ENCODE measurements around the gene RORB.

The RORB gene

DNA sequence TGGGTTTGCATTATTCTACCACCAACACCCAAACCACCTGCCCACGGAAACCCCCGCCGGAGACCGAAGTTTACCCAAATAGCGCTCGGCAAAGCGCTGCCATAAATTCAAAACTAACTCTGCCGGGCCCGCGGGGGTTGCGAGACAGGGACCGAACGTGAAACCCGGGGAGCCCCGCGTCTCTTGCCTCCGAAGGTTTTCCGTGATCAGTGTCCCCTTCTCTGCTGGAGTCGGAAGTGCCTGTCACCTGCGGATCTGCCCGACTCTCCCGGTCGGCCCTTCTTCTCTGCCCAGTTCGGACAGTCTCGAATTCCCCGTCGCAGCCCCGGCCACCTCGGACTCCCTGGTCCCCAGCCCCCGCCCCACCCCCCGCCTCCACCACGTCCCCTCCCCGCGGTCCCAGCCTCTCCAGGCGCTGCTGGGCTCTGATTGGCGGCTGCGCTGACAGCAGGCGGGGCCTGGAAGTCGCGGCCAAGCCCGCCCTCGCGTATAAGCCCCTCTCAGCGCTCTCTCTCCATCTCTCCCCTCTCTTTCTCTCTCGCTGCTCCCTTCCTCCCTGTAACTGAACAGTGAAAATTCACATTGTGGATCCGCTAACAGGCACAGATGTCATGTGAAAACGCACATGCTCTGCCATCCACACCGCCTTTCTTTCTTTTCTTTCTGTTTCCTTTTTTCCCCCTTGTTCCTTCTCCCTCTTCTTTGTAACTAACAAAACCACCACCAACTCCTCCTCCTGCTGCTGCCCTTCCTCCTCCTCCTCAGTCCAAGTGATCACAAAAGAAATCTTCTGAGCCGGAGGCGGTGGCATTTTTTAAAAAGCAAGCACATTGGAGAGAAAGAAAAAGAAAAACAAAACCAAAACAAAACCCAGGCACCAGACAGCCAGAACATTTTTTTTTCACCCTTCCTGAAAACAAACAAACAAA is at the start of gene RORB:
Gene RORB (plus strand): TSS at position 517 of the 929 bp plus-strand sequence. CDS start 642 bp downstream, outside the sequence.
- DNase-seq (ENCODE audit: low read depth in 4 of 4, low spot score in 1 of 4): no peak

DNA sequence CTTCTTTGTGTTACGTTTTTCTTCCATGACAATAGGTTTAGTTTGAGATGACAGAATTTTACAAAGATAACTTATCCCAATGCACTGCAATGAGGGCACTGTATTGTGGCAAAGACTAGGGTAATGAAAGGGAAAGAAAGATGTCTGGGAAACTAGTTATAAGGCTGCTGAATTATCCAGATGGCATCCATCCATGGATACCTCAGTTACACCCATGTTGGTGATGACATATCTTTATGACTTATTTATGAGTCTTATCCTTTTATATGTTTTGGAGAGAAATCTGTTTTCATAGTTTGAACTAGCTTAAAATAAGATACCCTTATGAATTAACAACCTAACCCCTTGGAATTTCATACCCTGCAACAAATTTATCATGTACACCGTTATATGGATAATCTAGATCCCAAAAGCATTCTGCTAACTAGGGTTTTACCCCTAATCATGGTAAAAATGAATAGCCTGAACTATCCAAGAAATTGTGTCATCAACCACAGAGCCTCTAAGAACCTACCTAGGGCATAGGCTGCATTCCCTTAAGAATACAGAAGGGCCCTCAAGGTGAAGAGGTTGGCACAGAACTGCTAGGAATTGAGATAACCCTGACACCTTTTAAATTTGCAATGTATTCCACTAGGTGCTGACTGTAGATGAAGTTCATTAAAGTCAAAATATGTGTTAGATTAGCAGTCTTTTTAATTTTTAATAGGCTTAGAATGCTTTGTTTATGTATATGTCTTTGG is 49.5 kb upstream of the RORB start:
- no peak for DNase-seq (ENCODE audit: low read depth in 4 of 4, low spot score in 1 of 4)

DNA sequence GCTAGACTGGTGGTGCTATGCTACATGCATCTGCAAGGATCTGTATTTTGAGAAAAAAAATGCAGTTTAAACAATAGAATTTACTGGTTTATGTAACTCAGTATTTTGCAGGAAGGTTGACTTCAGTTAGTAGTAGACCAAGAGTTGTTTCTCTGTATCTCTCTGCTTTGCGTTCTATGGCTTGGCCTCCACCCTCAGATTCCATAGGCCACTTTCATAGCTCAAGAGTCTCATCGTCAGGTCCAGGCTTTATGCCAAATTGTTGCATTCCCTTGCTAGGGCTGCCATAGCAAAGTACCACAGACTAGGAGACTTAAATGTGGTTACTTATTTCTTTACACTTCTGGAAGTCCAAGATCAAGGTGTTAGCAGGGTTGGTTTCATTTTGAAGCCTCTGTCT is 48.1 kb upstream of the RORB start:
- no peak for DNase-seq (ENCODE audit: low read depth in 4 of 4, low spot score in 1 of 4)

DNA sequence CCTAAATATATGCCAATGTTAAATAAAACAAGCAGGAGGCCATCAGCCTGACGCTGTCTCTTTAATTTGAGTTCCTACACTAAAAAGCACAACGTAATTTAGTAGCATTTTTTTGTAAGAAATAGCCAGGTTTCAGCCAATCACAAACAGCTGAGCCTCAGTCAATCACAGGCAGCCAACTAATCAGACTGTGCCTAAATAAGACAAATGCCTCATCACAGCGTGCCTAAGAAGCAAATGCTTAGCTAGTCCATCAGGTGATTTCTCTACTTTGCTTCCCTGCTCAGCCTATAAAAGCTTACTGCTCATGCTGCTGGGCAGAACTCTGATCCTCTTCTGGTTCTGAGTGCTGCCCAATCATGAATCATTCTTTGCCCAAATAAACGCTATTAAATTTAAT is 38.3 kb upstream of the RORB start:
- DNase-seq (ENCODE audit: low read depth in 4 of 4, low spot score in 1 of 4): no peak

DNA sequence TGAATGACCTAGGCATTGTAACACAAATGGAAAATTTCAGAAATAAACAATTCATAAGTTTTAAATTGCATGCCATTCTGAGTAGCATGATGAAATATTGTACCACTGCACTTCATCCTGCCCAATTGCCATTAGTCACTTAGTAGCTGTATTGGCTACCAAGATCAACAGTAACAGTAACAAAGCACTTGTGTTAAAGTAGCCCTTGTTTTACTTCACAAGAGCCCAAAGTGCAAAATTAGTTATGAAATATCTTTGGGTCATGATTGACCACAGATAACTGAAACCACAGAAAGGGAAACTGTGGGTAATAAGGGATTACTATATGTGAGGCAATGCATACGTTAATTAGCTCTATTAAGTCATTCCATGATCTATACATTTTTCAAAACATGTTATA is 33.3 kb upstream of the RORB start:
- DNase-seq (ENCODE audit: low read depth in 4 of 4, low spot score in 1 of 4): no peak

DNA sequence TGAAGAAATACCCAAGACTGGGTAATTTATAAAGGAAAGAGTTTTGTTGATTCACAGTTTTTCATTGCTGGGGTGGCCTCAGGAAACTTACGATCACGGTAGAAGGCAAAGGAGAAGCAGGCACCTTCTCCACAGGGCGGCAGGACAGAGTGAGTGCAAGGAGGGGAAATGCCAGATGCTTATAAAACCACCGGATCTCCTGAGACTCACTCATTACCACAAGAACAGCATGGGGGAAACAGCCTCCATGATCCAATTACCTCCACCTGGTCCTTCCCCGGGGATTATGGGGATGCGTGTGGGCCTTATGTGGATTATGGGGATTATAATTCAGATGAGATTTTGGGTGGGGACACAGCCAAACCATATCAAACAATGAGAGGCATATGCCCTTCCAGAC is 18.5 kb upstream of the RORB start:
- DNase-seq (ENCODE audit: low read depth in 4 of 4, low spot score in 1 of 4): no peak

DNA sequence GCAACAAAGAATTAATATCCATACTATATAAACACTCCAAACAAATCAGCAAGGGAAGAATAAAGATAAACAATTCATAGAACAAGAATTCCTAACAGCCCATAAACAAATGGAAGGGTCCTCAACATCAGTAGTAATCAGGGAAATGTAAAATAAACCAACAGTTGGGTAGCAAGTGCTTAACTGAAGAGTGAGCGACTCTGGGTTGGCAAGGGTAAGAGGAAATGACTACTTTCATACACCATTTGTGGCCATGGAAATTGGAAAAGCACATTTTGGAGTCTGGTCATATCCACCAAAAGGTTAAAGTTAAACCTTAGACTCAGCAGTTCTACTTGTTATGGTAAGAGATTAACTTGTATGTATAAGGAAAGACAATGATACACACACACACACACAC is 17.4 kb upstream of the RORB start:
- DNase-seq (ENCODE audit: low read depth in 4 of 4, low spot score in 1 of 4): no peak

DNA sequence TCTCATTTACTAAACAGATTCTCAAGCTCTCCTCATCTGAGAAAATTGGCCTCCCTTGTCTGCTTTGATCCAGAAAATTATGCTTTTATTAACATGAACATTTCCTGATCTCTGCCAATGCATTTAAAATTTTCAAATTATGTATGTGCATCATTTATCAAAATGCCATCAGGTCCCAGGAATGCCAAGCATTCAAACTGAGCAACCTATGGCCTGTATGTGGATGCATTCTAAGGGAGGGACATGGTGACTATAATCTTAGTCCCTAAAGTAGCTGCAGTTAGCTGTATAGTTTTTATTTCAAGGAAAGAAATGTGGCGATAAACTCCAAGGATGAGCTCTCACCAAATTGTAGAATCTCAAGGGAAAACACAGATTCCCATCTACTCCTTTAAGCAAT is 9.7 kb upstream of the RORB start:
- no peak for DNase-seq (ENCODE audit: low read depth in 4 of 4, low spot score in 1 of 4)

DNA sequence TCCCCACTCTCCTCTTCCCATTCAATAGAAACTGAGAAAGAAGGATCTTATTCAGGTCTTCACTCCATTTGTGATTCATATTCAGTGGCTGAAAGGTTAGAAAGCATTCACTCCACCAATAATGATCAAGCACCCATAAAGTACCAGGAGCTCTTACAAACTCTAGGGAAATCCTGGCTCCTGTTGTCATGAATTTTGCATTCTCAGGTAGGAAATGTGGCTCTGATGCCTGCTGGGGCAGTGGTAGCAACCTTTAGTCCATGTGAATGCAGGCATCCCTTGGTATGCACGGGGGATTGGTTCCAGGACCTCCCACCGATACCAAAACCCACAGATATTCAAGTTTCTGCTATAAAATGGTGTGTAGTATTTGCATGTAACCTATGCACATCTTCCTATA is 3.6 kb upstream of the RORB start:
- DNase-seq (ENCODE audit: low read depth in 4 of 4, low spot score in 1 of 4): no peak

DNA sequence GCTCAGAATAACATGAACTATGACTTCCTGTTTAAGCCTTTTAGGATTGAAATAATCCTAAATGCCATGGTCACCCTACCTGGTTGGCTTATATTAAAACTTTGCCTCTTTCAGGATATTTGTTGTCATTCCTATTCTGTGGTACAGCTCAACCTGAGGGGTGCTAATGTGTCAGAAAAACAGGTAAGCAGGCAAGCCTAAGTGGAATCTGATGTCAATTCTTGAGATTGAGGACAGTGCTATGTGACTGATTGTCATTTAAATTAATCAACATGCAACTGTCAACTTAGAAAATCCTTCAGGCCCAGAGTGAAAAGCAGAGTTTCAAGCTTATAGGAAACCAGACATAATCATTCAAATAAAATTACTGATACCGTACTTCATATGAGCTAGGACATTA is 2.6 kb upstream of the RORB start:
- DNase-seq (ENCODE audit: low read depth in 4 of 4, low spot score in 1 of 4): no peak

DNA sequence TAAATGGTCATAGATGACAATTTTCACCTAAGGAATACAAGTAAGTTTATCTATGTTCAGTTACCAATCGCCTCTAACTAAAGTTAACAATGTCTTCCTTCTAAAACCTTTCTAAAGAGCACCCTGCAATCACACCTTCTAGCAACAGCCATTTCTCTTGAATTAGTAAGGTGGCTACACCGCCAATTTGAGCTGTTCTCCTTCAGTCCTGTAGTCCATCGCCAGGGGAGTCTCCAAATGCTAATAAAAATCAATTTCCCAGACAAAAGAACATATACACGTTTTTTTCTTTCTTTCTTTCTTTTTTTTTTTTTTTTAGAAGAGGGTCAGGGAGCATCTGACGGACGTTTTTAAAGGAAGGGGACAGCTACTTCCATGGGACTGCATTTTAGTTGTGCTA is 729 bp upstream of the RORB start:
- no peak for DNase-seq (ENCODE audit: low read depth in 4 of 4, low spot score in 1 of 4)

DNA sequence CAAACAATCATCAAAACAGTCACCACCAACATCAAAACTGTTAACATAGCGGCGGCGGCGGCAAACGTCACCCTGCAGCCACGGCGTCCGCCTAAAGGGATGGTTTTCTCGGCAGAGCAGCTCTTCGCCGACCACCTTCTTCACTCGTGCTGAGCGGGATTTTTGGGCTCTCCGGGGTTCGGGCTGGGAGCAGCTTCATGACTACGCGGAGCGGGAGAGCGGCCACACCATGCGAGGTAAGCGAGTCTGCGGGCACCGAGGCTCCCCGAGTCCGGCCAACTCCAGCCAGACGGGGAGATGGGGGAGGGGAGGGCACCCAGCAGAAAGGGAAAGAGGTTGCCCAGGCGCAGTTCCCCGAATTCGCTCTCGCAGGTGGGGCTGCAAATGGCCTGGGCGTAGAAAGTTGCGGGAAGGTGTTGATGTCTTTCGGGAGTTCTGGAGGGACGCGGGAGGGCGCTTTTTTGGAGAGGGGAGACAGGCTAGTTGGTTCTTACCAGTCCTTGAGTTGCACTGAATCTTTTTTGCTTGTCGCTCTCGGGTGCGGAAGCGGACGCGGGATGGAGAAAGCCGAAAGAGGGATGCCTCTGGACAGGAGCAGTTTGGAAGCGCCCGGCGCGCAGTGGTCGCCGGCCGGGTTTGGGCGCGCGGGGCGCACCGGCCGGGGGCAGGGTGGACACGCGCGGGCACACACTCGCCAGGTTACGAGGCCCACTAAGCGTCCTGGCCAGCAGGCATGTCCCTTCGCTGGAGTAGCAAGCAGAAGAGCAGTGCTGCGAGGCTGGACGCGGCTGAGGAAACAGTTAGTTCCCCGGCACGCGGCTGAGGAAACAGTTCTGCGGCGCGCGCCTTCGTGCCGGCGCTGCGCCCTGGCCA is 849 bp downstream of the RORB start:
- DNase-seq (ENCODE audit: low read depth in 4 of 4, low spot score in 1 of 4): no peak

DNA sequence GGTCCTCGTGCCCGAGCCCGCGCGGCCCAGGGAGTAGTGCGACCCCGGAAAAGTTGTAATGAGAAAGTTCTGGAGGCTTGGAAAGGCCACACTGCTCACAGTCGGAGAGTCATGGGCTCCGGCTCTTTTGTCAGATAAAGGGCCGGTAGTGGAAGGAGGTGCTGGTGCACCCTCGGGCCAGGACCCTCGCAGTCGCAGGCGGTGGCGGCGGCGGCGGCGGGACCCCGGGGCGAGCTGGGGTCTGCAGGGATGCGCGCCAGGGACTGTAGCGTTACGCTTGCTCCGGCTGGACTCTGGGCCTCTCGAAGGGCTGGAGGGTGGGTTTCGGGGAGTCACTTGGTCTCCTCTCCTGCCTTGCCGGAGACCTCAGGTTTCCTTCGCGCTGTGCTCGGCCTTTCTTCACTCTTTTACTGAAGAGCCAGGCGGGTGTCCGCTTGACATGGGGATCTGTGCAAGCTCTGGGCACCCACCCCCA is 1.5 kb downstream of the RORB start:
- DNase-seq (ENCODE audit: low read depth in 4 of 4, low spot score in 1 of 4): no peak

DNA sequence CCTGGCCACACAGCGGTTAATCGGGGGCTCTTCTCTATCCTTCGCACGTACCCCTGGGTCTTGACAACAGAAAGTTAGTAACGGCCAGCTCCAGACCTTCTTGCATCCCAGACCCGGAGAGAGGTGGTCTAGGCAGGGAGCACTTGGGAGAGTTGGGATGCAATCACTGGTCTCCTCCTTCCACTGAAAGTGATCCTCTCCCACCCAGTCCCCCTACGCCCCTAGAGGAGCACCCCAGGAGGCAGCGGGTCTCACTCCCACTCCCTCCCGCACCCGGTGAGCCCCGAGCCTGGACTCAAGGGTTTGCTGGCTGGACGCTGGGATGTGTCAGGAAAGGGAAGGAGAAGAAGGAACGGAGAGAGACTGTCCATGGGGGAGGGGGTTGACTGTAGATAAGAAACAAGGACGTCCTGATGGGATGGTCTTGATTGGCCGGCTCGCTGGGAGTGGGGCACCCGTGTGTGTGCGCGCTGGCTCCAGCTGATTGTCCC is 2.0 kb downstream of the RORB start:
- DNase-seq (ENCODE audit: low read depth in 4 of 4, low spot score in 1 of 4): no peak

DNA sequence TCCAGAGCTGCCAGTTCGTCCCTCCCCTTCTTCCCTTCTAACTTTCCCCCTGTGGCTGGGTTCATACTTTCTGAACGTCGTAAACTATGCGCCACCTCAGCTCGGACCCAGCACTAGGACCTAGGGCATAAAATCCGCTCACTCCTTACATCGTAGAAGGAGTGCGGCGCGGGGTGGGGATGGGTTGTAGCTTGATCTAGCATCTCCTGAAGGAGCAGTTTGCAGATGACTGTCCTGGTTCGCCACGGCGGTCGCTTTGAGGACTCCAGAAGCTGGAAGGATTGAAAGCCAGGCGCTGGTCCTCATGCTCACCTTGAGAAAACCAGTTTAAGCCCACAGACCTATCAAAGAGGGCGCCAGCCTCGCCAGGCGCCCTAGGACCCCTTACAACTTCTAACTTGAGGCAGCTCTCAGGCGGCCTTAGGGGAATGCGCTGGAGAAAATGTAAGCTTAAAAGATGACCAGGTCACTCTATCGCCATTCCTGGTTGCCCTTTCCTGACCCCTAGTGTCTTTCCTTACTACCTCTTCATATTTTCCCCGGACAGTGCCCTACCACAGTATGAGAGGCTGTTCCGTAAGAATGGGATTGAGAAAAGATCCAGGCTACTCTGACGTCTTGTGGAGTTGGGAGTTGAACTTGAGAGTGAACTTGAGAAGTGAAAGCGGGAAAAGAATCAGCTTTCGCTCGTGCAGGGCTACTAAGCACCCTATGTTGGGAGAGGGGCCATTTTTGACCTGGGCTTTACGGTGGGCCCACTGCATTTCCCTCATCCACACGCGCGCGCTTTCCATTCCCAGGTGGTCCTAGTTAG is 2.8 kb downstream of the RORB start:
- no peak for DNase-seq (ENCODE audit: low read depth in 4 of 4, low spot score in 1 of 4)

DNA sequence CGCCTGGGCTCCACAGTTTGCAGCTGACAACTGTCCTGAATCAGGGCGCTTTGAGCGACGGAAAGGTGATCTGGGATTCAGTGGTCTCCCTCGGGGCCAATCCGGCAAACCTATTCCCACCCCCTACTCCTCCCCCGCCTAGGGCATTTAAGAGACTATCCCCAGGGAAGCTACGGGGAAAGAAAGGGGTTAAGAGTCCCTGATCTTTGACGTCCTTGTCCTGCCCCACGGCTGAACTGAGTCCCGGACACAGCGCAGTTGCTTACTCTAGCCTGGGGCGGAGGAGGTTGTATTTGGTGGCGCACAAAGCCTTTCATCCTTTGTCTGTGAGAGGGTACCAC is 3.4 kb downstream of the RORB start:
- DNase-seq (ENCODE audit: low read depth in 4 of 4, low spot score in 1 of 4): no peak

DNA sequence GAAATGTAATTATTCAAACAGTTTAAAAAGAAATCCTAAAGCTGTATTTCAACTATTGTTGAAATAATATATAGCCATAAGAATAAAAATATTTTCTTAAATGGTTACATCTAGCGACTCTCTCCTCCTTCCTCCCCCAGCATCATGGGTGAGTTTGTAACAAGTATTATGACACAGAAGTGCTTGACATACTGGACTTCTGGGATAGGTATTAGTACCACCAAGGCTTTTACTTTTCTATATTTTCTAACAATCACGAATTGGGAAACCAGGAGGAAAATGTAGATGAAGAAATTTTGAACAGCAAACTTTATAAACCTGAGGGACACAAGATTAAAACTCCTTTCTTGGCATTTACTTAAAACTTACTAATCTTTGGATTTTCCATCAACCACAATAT is 4.4 kb downstream of the RORB start:
- no peak for DNase-seq (ENCODE audit: low read depth in 4 of 4, low spot score in 1 of 4)

DNA sequence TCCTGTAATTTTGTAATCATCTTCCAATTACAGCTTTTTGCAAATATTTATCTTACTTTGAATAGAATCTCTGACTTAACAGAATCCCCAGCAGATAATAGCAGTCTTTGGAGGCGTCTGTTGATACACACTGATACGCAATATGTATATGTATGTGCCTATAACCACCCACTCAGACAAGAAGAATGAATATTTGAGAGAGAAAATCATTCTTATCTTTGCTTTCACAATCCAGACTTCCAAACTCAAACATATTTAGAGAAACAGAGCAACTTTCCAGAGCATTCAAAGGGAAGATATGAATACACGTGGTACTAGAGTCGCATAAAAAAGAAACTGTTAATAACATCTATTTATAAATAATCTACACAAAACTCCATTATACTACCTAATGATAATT is 6.1 kb downstream of the RORB start:
- DNase-seq (ENCODE audit: low read depth in 4 of 4, low spot score in 1 of 4): no peak

DNA sequence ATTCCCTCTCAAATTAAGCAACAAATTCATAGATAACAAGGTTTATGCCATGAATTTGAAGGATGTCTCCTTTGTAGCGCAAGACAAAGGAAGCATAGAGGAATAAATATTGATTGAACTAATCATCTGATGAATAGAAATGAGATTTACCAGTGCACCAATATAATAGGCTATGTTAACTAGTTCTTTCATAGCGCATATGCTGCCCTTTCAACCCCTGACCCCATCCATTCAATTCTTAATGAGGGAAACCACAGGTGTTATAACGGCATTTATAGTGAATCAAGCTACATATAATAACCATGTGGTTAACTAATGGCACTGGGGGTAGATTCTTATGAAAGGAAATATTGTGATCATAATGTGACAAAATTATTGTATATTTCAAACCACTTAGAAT is 6.5 kb downstream of the RORB start:
- DNase-seq (ENCODE audit: low read depth in 4 of 4, low spot score in 1 of 4): no peak

DNA sequence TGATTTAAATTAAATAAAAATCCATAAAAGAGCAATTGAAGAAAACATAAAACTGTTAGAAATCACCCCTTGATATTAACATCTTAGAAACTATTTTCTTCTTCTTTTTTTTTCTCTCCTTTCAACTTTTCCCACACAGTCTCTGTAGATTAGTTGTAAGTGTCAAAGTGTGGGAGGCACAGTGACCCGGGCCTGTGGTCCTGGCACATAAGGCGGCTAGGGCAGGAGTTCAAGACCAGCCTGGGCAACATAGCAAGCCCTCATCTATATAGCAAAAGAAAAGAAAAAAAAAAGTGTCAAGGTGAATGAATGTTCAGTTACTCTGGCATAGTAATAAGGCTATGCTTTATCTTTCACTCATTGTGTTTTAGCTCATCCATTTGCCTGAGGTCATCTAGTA is 14.2 kb downstream of the RORB start:
- DNase-seq (ENCODE audit: low read depth in 4 of 4, low spot score in 1 of 4): no peak

DNA sequence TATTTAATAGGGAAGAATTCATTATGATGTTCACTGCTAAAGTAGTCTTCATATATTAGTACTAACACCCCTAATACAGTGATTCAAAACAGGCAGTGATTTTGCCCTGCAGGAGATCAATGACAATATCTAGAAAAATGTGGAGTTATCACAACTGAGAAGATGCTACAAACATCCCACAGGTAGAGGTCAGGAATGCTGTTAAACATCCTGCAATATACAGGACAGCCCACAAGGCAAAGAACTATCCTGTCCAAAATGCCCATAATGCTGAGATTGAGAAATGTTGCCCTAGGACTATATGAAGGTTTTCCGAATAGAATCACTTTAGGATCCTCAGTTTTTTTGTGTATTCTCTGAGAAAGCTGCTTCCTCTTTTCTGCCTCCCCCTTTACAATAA is 15.3 kb downstream of the RORB start:
- DNase-seq (ENCODE audit: low read depth in 4 of 4, low spot score in 1 of 4): no peak

Data from stimulated activated CD4-positive, alpha-beta T cell treated with anti-CD3 and anti-CD28 coated beads, Interleukin-1b, Interleukin-23, amount 100 ng/mL, for 24 hours (primary cell).